A673 (cell line): ENCODE results near the gene USP36. TPM values are rescaled to one million over a fixed set of nuclear protein-coding genes. Genes with fewer than 3 reads are reported as not detected.

Experiments
- BruUV-seq: library from RNA; stranded (reverse); fragments of 400-500 nt; replicated peaks from 2 replicates; lab custom pipeline; 2021; lab: Mats Ljungman, UMichigan
- CTCF ChIA-PET: fragments of 300-600 bp; sonication (Branson Sonifier 250); formaldehyde crosslinking; loops from one replicate; lab custom pipeline; 2022; ENCODE audit warnings: antibody characterized with exemption; lab: Charles Lee
- POLR2A ChIA-PET: fragments of 300-600 bp; sonication (Branson Sonifier 250); formaldehyde crosslinking; loops from one replicate; lab custom pipeline; 2022; ENCODE audit warnings: antibody characterized with exemption; ENCODE audit not compliant: low non-redundant PET; lab: Charles Lee
- DNase-seq: peaks from one replicate; pipeline ENCODE4 v3.0.0-alpha.2; 2015; ENCODE audit warnings: low spot score
- H3K27ac ChIP-seq: fragments of 200-600 bp; sonication (generic); 2 replicates; pipeline ENCODE4 v1.5.1; 2016; ENCODE audit warnings: mixed run types, low read depth, mild to moderate bottlenecking, mixed read lengths, antibody characterized with exemption, low read length; ENCODE audit not compliant: poor library complexity, severe bottlenecking
- H3K27me3 ChIP-seq: fragments of 200-600 bp; sonication (generic); replicated peaks from 2 replicates; pipeline ENCODE4 v1.6.1; 2017; ENCODE audit warnings: mixed run types, low read depth, mild to moderate bottlenecking, mixed read lengths, antibody characterized with exemption, low read length; ENCODE audit not compliant: insufficient read depth, poor library complexity
- H3K36me3 ChIP-seq: fragments of 200-600 bp; sonication (generic); 2 replicates; pipeline ENCODE4 v1.6.1; 2016; ENCODE audit warnings: mixed run types, mild to moderate bottlenecking, mixed read lengths, antibody characterized with exemption, low read length; ENCODE audit not compliant: insufficient read depth, poor library complexity, severe bottlenecking
- H3K4me1 ChIP-seq: fragments of 200-600 bp; sonication (generic); 2 replicates; pipeline ENCODE4 v1.6.1; 2017; ENCODE audit warnings: mixed run types, mild to moderate bottlenecking, mixed read lengths, antibody characterized with exemption, low read length; ENCODE audit not compliant: insufficient read depth, poor library complexity, severe bottlenecking
- H3K4me3 ChIP-seq: fragments of 200-600 bp; sonication (generic); 2 replicates; pipeline ENCODE4 v1.5.1; 2016; ENCODE audit warnings: low read depth, mixed run types, mild to moderate bottlenecking, mixed read lengths, low read length; ENCODE audit not compliant: poor library complexity, severe bottlenecking
- H3K9me3 ChIP-seq: fragments of 200-600 bp; sonication (generic); 2 replicates; pipeline ENCODE4 v1.6.1; 2016; ENCODE audit warnings: mixed run types, low read depth, mild to moderate bottlenecking, mixed read lengths, antibody characterized with exemption, low read length; ENCODE audit not compliant: poor library complexity, severe bottlenecking
- CTCF ChIP-seq: fragments of 300-800, 200-600 bp; sonication (generic); conservative IDR thresholded peaks from 2 replicates; pipeline ENCODE4 v1.5.1; 2017; ENCODE audit warnings: low read depth, mild to moderate bottlenecking, antibody characterized with exemption, low read length, moderate library complexity, mixed read lengths
- EZH2 ChIP-seq: fragments of 200-600 bp; sonication (generic); IDR thresholded peaks from 2 replicates; pipeline ENCODE4 v1.6.1; 2017; ENCODE audit warnings: borderline replicate concordance, low read depth, mild to moderate bottlenecking, mixed read lengths, antibody characterized with exemption, low read length; ENCODE audit not compliant: poor library complexity, severe bottlenecking
- intact Hi-C: fragments of 100-400 bp; cut with micrococcal nuclease; formaldehyde crosslinking; loops from one replicate; pipeline ENCODE4 v1.10.0; 2022; ENCODE audit not compliant: unreplicated experiment
- total RNA-seq: library from RNA; stranded (reverse); gene quantifications from 2 replicates; pipeline ENCODE4 v1.2.3, GENCODE V29; 2021

Gene USP36
- total RNA-seq, 1 experiment from 2014 or later, result 74.9 TPM

DNA sequence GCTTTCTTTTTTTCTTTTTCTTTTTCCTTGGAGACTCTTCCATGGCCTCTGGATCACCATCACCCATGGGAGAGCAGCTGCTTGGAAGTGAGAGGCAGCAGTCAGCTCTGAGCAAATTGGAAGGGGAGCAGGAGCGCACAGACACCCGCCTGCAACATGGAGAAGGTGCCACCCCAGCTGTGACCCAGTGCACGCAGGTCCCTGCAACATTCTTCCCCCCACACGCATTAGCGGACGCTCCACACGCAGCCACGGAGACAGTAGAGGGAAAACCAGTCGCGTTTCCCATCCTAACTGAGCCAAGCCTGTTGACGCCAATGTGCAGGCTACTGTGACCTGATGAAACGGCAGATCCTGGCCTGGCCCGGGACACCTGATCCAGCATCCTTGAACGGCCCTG lies 38.2 kb downstream of the USP36 start:
- TF ChIP-seq EZH2 (no peak), CTCF (no peak)
- no peak for DNase-seq
- Histone ChIP-seq H3K4me1 (peaks cover 5% of the 10 kb centered on the region), H3K4me3 (no peak overlapping the region), H3K36me3 (peaks cover 57% of the 10 kb centered on the region), H3K27me3 (no peaks in the 10 kb centered on the region), H3K9me3 (no peaks in the 10 kb centered on the region), H3K27ac (no peak overlapping the region)
- ChIA-PET CTCF (no interaction called here), POLR2A (no interaction called here)
- intact Hi-C loops, result no loop called here
- no TSS peak for BruUV-seq

GRCh38 chr17:78802008-78802407 lies 38.6 kb downstream of the USP36 start:
- Histone ChIP-seq H3K36me3 (peaks cover 52% of the 10 kb centered on the region), H3K4me3 (no peak overlapping the region), H3K27me3 (no peaks in the 10 kb centered on the region), H3K4me1 (peaks cover 5% of the 10 kb centered on the region), H3K9me3 (no peaks in the 10 kb centered on the region), H3K27ac (no peak overlapping the region)
- DNase-seq, result no peak
- intact Hi-C loops, result no loop called here
- ChIA-PET POLR2A (no interaction called here), CTCF (no interaction called here)
- BruUV-seq, result no TSS peak
- TF ChIP-seq CTCF (no peak), EZH2 (no peak)

DNA sequence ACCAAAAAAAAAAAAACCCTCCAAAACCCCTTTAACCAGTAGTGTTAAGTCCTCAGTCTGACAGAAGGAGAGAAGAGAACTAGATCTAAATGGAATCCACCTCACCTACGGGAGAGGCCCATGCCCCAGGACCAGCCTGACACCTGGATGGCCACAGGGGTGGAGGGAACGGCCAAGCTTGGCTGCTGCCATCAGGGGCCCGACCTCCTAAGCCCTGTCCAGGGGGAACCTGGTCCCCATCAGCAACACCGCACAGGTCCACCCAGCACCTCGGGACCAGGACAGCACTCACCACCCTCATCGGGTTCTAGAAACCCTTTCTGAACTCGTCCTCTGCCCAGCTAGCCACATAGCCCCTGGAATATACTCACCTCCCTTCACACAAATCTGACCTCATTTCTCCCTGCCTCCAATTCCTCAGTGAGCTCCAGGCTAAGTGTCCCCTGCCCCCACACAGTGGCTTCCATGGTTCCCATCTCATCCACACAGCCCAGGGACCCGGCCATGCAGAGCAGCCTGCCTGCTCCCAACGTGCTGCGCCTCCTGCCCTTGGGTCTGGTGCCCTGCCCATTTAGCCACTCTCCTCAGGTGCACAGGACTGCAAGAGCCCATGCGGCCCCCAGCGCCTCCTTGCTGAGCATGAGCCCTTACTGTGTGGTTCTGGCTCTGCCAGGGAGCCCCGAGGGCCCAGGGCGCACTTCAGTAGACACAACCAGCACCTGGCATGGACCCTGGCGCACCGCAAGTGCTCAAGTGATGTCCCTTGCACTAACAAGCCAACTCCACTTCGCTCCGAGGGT lies 40.3 kb downstream of the USP36 start:
- Histone ChIP-seq H3K27me3 (no peaks in the 10 kb centered on the region), H3K4me1 (no peaks in the 10 kb centered on the region), H3K36me3 (peaks cover 54% of the 10 kb centered on the region), H3K9me3 (no peaks in the 10 kb centered on the region), H3K4me3 (no peak overlapping the region), H3K27ac (no peak overlapping the region)
- no peak for TF ChIP-seq CTCF
- TF ChIP-seq EZH2, result no peak
- no peak for DNase-seq
- no TSS peak for BruUV-seq
- POLR2A ChIA-PET, result no interaction called here
- intact Hi-C loops, result no loop called here
- CTCF ChIA-PET, result interaction anchor here (0.6 kb wide), 1 partner anchor 93 kb away, joined by 6 read pairs; no protein-coding TSS in a partner anchor
